ENCODE data around the gene PLGLB1.
"Not testable (repeated sequence)": the region's sequence is repeated elsewhere in the genome, so short reads cannot be mapped to it uniquely, and the experiment has no call there.

The PLGLB1 gene

GRCh38 chr2:87004398-87004797, 17.2 kb downstream of the PLGLB1 start:
- not testable (repeated sequence) for H3K36me3 Mint-ChIP-seq; ATAC-seq; H3K4me3 Mint-ChIP-seq; DNase-seq (ENCODE audit: low spot score in 2 of 2); H3K9me3 Mint-ChIP-seq; H3K27ac Mint-ChIP-seq; H3K4me1 Mint-ChIP-seq
